ENCODE results near the gene AP2A2.
"Not testable (repeated sequence)": the region's sequence is repeated elsewhere in the genome, so short reads cannot be mapped to it uniquely, and the experiment has no call there.

AP2A2 gene

GRCh38 chr11:954392-955153 lies 28.9 kb downstream of the AP2A2 start:
- in situ Hi-C loops (cut with HindIII; ENCODE audit: low sequenced_read_pairs) = no loop called here
- DNase-seq (ENCODE audit: low read depth, low spot score) = no peak
- TF ChIP-seq CTCF (IDR thresholded peaks at IDR 0.05; ENCODE audit: low read depth, low read length) = no peak
- H3K4me3 ChIP-seq (ENCODE audit: low read depth, low read length) = no peak overlapping the region

GRCh38 chr11:955154-956063 lies 29.7 kb downstream of the AP2A2 start:
- H3K4me3 ChIP-seq (ENCODE audit: low read depth, low read length) = no peak overlapping the region
- in situ Hi-C loops (cut with HindIII; ENCODE audit: low sequenced_read_pairs) = no loop called here
- DNase-seq (ENCODE audit: low read depth, low spot score) = no peak
- no peak for TF ChIP-seq CTCF (IDR thresholded peaks at IDR 0.05; ENCODE audit: low read depth, low read length)

- no peak for DNase-seq (ENCODE audit: low read depth, low spot score)
- in situ Hi-C loops (cut with HindIII; ENCODE audit: low sequenced_read_pairs) = no loop called here
- TF ChIP-seq CTCF (IDR thresholded peaks at IDR 0.05; ENCODE audit: low read depth, low read length) = no peak
Measured at GRCh38 chr11:957212-957920, 31.7 kb downstream of the AP2A2 start.

GRCh38 chr11:958101-958500 lies 32.4 kb downstream of the AP2A2 start:
- in situ Hi-C loops (cut with HindIII; ENCODE audit: low sequenced_read_pairs) = no loop called here
- no peak for TF ChIP-seq CTCF (IDR thresholded peaks at IDR 0.05; ENCODE audit: low read depth, low read length)
- no peak overlapping the region for H3K4me3 ChIP-seq (ENCODE audit: low read depth, low read length)
- DNase-seq (ENCODE audit: low read depth, low spot score) = no peak

More at GRCh38 chr11:957212-957920, 31.7 kb downstream of the AP2A2 start:
- H3K4me3 ChIP-seq (ENCODE audit: low read depth, low read length) = no peak overlapping the region

GRCh38 chr11:959027-959426 lies 33.4 kb downstream of the AP2A2 start:
- in situ Hi-C loops (cut with HindIII; ENCODE audit: low sequenced_read_pairs) = no loop called here
- no peak for TF ChIP-seq CTCF (IDR thresholded peaks at IDR 0.05; ENCODE audit: low read depth, low read length)
- H3K4me3 ChIP-seq (ENCODE audit: low read depth, low read length) = no peak overlapping the region
- no peak for DNase-seq (ENCODE audit: low read depth, low spot score)

- no peak overlapping the region for H3K4me3 ChIP-seq (ENCODE audit: low read depth, low read length)
- DNase-seq (ENCODE audit: low read depth, low spot score) = no peak
- in situ Hi-C loops (cut with HindIII; ENCODE audit: low sequenced_read_pairs) = no loop called here
- TF ChIP-seq CTCF (IDR thresholded peaks at IDR 0.05; ENCODE audit: low read depth, low read length) = no peak
Measured at GRCh38 chr11:959608-960007, 33.9 kb downstream of the AP2A2 start.

GRCh38 chr11:961310-961920 lies 35.7 kb downstream of the AP2A2 start:
- DNase-seq (ENCODE audit: low read depth, low spot score); H3K4me3 ChIP-seq (ENCODE audit: low read depth, low read length); in situ Hi-C loops (cut with HindIII; ENCODE audit: low sequenced_read_pairs): not testable (repeated sequence)

Data from astrocyte of the spinal cord (primary cell).